AG04449 (cell line): ENCODE results near the gene ATP10A.
"Not testable (repeated sequence)": the region's sequence is repeated elsewhere in the genome, so short reads cannot be mapped to it uniquely, and the experiment has no call there.

ENCODE experiments used
- CTCF ChIA-PET: fragments of 350-600 bp; formaldehyde crosslinking; extraction: SDS; loops from one replicate; lab custom pipeline; 2021; ENCODE audit warnings: antibody characterized with exemption; lab: Yijun Ruan, JAX
- POLR2A ChIA-PET: fragments of 400-600, 350-600 bp; formaldehyde crosslinking; extraction: SDS; loops from one replicate; lab custom pipeline; 2020; ENCODE audit warnings: antibody characterized with exemption, inconsistent platforms; lab: Yijun Ruan, JAX
- DNase-seq: peaks from one replicate; pipeline ENCODE4 v3.0.0-alpha.2; 2010; ENCODE audit warnings: low read depth, low spot score
- H3K4me3 ChIP-seq: 2 replicates; pipeline ENCODE4 v1.5.1; 2011; ENCODE audit warnings: low read depth, mild to moderate bottlenecking, control low read depth, low read length
- CTCF ChIP-seq: IDR thresholded peaks from one replicate; pipeline ENCODE4 v1.5.1; 2011; ENCODE audit warnings: mild to moderate bottlenecking, moderate library complexity, low read length, control low read depth, inconsistent platforms; ENCODE audit not compliant: insufficient read depth; ENCODE audit errors: missing control alignments

ATP10A gene

GRCh38 chr15:25862472-25863110 lies 536 bp downstream of the ATP10A start:
- peak; percentile 6 for TF ChIP-seq CTCF
- DNase-seq = no peak
- ChIA-PET CTCF (interaction anchor here (2.9 kb wide), 1 partner anchor 71 kb away, joined by 10 read pairs; no protein-coding TSS in a partner anchor), POLR2A (interaction anchor here (0.8 to 1.2 kb wide), 4 partner anchors 14 to 185 kb away, joined by 3 to 4 read pairs (median 4); no protein-coding TSS in a partner anchor)
- peak overlapping the region; percentile 81 for H3K4me3 ChIP-seq

- H3K4me3 ChIP-seq = peak overlapping the region; percentile 81
- no peak for TF ChIP-seq CTCF
- POLR2A ChIA-PET = interaction anchor here (0.9 to 1.1 kb wide), 3 partner anchors 13 to 77 kb away, joined by 3 to 4 read pairs (median 3); no protein-coding TSS in a partner anchor
- DNase-seq = no peak
- CTCF ChIA-PET = interaction anchor here (0.8 to 2.9 kb wide), 2 partner anchors 72 to 353 kb away, joined by 3 to 10 read pairs; no protein-coding TSS in a partner anchor
These were observed 1.1 kb downstream of the ATP10A start for GRCh38 chr15:25862071-25862471.

GRCh38 chr15:25860885-25861866 lies 2.0 kb downstream of the ATP10A start:
- POLR2A ChIA-PET = interaction anchor here (1.0 to 1.2 kb wide), 3 partner anchors 23 to 78 kb away, joined by 3 read pairs; no protein-coding TSS in a partner anchor
- no peak for TF ChIP-seq CTCF
- peak overlapping the region; percentile 81 for H3K4me3 ChIP-seq
- DNase-seq = no peak
- CTCF ChIA-PET = interaction anchor here (0.8 to 2.9 kb wide), 4 partner anchors 8 to 352 kb away, joined by 3 to 10 read pairs (median 4); no protein-coding TSS in a partner anchor

- H3K4me3 ChIP-seq = peak overlapping the region; percentile 20
- CTCF ChIA-PET = interaction anchor here (1.1 kb wide), 1 partner anchor 351 kb away, joined by 4 read pairs; no protein-coding TSS in a partner anchor
- DNase-seq = no peak
- POLR2A ChIA-PET = interaction anchor here (1.1 to 1.2 kb wide), 2 partner anchors 24 to 76 kb away, joined by 3 read pairs; no protein-coding TSS in a partner anchor
- no peak for TF ChIP-seq CTCF
These were observed 3.1 kb downstream of the ATP10A start for GRCh38 chr15:25859838-25860645.

GRCh38 chr15:25858952-25859760 lies 4.0 kb downstream of the ATP10A start:
- TF ChIP-seq CTCF = no peak
- no peak for DNase-seq
- CTCF ChIA-PET = no interaction called here
- H3K4me3 ChIP-seq = 0 out of 2 replicates have a peak overlapping the region, but pooled peaks have one; percentile 20
- POLR2A ChIA-PET = no interaction called here

- ChIA-PET CTCF (interaction anchor here (0.7 to 0.8 kb wide), 2 partner anchors 73 to 77 kb away, joined by 3 to 4 read pairs; no protein-coding TSS in a partner anchor), POLR2A (interaction anchor here (1.0 kb wide), 1 partner anchor 23 kb away, joined by 5 read pairs; no protein-coding TSS in a partner anchor)
- DNase-seq, H3K4me3 ChIP-seq: not testable (repeated sequence)
These were observed 7.1 kb downstream of the ATP10A start for GRCh38 chr15:25856059-25856458.
